K562 (cell line): ENCODE measurements around the gene STK24. TPM values are rescaled to one million over a fixed set of nuclear protein-coding genes. Genes with fewer than 3 reads are reported as not detected.

Source experiments
- CBFA2T2 ChIP-seq: fragments of 450-650 bp; conservative IDR thresholded peaks from 2 replicates; pipeline ENCODE4 v1.6.1; 2017; ENCODE audit warnings: mild to moderate bottlenecking
- ELF1 ChIP-seq: fragments of 200-800 bp; sonication (Bioruptor generic); IDR thresholded peaks from 2 replicates; pipeline ENCODE4 v1.6.1; 2016; ENCODE audit warnings: missing genetic modification characterization, missing compliant biosample characterization
- FOSL1 ChIP-seq: fragments of 200-800 bp; sonication (Bioruptor generic); conservative IDR thresholded peaks from 2 replicates; pipeline ENCODE4 v1.6.1; 2016; ENCODE audit warnings: missing genetic modification characterization, missing compliant biosample characterization
- FOXP1 ChIP-seq: sonication (generic); formaldehyde crosslinking; IDR thresholded peaks from 2 replicates; pipeline ENCODE4 v1.8.0; 2022; ENCODE audit warnings: mild to moderate bottlenecking, missing genetic modification reagents
- GABPB1 ChIP-seq: sonication (generic); formaldehyde crosslinking; IDR thresholded peaks from 2 replicates; pipeline ENCODE4 v1.8.0; 2022; ENCODE audit warnings: mild to moderate bottlenecking, missing genetic modification reagents
- HDAC3 ChIP-seq: fragments of 450-650 bp; IDR thresholded peaks from 2 replicates; pipeline ENCODE4 v1.6.1; 2018; ENCODE audit warnings: borderline replicate concordance, mild to moderate bottlenecking, moderate library complexity; ENCODE audit not compliant: partially characterized antibody
- MAZ ChIP-seq, 2 experiments: fragments of 450-650 bp in 1 of 2; sonication (generic) in 1 of 2; formaldehyde crosslinking; IDR thresholded peaks in 1 of 2; conservative IDR thresholded peaks in 1 of 2; 2 replicates each; pipeline versions ENCODE4 v1.4.0 to v1.5.0; 2020; ENCODE audit warnings: mild to moderate bottlenecking in 1 of 2, missing genetic modification reagents in 1 of 2
- MYNN ChIP-seq, 2 experiments: sonication (generic); formaldehyde crosslinking in 1 of 2; IDR thresholded peaks; 2 replicates each; pipeline versions ENCODE4 v1.5.0 to v1.6.1; 2016 to 2020; ENCODE audit warnings: antibody characterized with exemption in 1 of 2, missing genetic modification reagents in 1 of 2
- NCOA1 ChIP-seq: fragments of 450-650 bp; IDR thresholded peaks from 2 replicates; pipeline ENCODE4 v1.6.1; 2016; ENCODE audit warnings: low read depth
- NFE2 ChIP-seq: IDR thresholded peaks from 2 replicates; pipeline ENCODE4 v1.6.1; 2014; ENCODE audit warnings: antibody characterized with exemption, low read depth
- NONO ChIP-seq, 2 experiments: fragments of 200-400 bp in 1 of 2; fragments of 450-650 bp in 1 of 2; formaldehyde crosslinking in 1 of 2; IDR thresholded peaks; 2 replicates each; pipeline ENCODE4 v1.6.1; 2017; ENCODE audit warnings: low read depth in 2 of 2, mild to moderate bottlenecking in 2 of 2, moderate library complexity in 2 of 2, low read length in 1 of 2
- PHF21A ChIP-seq: fragments of 450-650 bp; IDR thresholded peaks from 2 replicates; pipeline ENCODE4 v1.6.1; 2017; ENCODE audit warnings: low read depth, borderline replicate concordance
- RFX1 ChIP-seq: fragments of 450-650 bp; IDR thresholded peaks from 2 replicates; pipeline ENCODE4 v1.6.1; 2016; ENCODE audit warnings: mild to moderate bottlenecking, moderate library complexity
- SMARCA5 ChIP-seq: fragments of 450-650 bp; IDR thresholded peaks from 2 replicates; pipeline ENCODE4 v1.6.1; 2016
- TSC22D4 ChIP-seq: fragments of 450-650 bp; IDR thresholded peaks from 2 replicates; pipeline ENCODE4 v1.6.1; 2016; ENCODE audit warnings: missing genetic modification characterization, missing biosample characterization, control low read depth
- XRCC4 ChIP-seq: IDR thresholded peaks from one replicate; pipeline ENCODE4 v1.6.1; 2011; ENCODE audit not compliant: insufficient read depth, insufficient read length; ENCODE audit errors: extremely low read depth
- ZC3H4 ChIP-seq: sonication (generic); formaldehyde crosslinking; IDR thresholded peaks from 2 replicates; pipeline ENCODE4 v1.9.0; 2021; ENCODE audit warnings: missing genetic modification reagents, borderline replicate concordance
- ZEB2 ChIP-seq: fragments of 450-650 bp; IDR thresholded peaks from 2 replicates; pipeline ENCODE4 v1.6.1; 2016
- ZNF699 ChIP-seq: fragments of 250-450 bp; sonication (Bioruptor Pico); IDR thresholded peaks from 2 replicates; pipeline ENCODE4 v1.8.0; 2021; ENCODE audit warnings: mild to moderate bottlenecking, moderate library complexity; ENCODE audit not compliant: insufficient replicate concordance
- polyA plus RNA-seq, 8 experiments: library from polyadenylated mRNA; depleted of rRNA in 4 of 8; stranded (reverse) in 5 of 8; unstranded in 3 of 8; fragments of >200 nt; fragmentation: Nextera tagmentation in 2 of 8; fragmentation: Illumina TruSeq in 1 of 8; extraction: Ambion mirVana in 2 of 8; extraction: Trizol in 1 of 8; gene quantifications; 2 replicates each; pipeline versions ENCODE4 v1.2.1 to v1.2.3, GENCODE V29; 2011 to 2014; ENCODE audit warnings: inconsistent platforms in 1 of 8, missing spikeins in 1 of 8
- total RNA-seq, 7 experiments: library from RNA; depleted of rRNA in 6 of 7; stranded (reverse); fragments of >200 nt in 6 of 7; fragmentation: Illumina TruSeq in 2 of 7; extraction: Trizol in 2 of 7; gene quantifications; 2 replicates each; pipeline versions ENCODE4 v1.2.1 to v1.2.3, GENCODE V29; 2011 to 2021; ENCODE audit warnings: low replicate concordance in 1 of 7
- TF ChIP-seq, protein P1 (sequence below): IDR thresholded peaks from 3 replicates; pipeline ENCODE4 v1.6.1; 2011; ENCODE audit warnings: borderline replicate concordance, mild to moderate bottlenecking; ENCODE audit not compliant: insufficient read length, insufficient read depth
- TF ChIP-seq, protein P2 (sequence below): fragments of 250-450 bp; sonication (Bioruptor Pico); IDR thresholded peaks from 2 replicates; pipeline ENCODE4 v1.4.0; 2020; ENCODE audit warnings: mild to moderate bottlenecking
- TF ChIP-seq, protein P3 (sequence below): sonication (generic); formaldehyde crosslinking; IDR thresholded peaks from 2 replicates; pipeline ENCODE4 v1.8.1; 2023; ENCODE audit warnings: mild to moderate bottlenecking, missing genetic modification reagents
- TF ChIP-seq, protein P4 (sequence below): fragments of 250-450 bp; sonication (Bioruptor Pico); IDR thresholded peaks from 2 replicates; pipeline ENCODE4 v1.8.0; 2021; ENCODE audit warnings: mild to moderate bottlenecking, moderate library complexity

Gene STK24
- total and polyA plus RNA-seq, 9 of the 15 experiments (the other 6 are each of a cell fraction or from before 2014, with no cell fraction given): 3.8 to 78.4 (median 28.2) TPM

DNA sequence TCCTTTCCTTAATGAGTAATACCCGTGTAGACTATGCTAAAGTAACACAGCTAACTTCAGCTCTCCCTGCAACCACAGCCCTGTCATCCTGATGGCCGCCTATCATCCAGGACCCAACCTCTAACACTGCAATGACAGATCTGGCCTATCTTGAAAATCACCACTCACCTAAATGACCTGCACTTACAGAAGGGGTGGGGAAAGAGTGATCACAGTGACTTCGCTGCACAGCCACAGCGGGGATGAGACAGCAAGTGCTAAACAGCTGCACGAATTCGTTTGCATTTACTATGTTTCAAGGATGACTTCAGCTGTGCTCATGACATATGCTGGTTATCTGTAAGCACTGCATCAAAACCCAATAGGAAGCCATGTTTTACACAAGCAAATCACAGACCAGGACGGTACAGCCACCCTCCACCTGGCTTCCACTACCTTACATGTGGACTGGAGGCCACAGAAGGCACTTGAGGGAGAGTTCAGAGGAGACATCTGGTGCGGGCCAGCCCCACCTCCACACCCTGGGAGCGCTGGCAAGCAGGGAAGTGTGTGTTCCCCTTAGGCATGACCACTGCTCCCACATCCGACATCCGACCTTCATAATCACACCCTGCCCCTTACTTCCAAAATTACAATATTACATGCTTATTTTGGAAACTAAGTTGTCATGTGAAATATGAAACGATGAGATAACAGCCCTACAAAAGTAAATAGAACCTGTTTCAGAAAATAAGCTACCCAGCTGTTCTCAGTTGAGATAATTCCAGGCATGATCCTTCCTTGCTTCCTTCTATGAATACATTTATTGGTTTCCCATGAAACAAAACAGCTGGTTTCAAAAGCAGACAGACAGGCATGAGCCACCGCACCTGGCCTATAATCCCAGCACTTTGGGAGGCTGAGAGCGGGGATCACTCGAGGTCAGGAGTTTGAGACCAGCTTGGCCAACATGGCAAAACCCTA lies 95.7 kb downstream of the STK24 start (continued):
- TF ChIP-seq, protein P1, sequence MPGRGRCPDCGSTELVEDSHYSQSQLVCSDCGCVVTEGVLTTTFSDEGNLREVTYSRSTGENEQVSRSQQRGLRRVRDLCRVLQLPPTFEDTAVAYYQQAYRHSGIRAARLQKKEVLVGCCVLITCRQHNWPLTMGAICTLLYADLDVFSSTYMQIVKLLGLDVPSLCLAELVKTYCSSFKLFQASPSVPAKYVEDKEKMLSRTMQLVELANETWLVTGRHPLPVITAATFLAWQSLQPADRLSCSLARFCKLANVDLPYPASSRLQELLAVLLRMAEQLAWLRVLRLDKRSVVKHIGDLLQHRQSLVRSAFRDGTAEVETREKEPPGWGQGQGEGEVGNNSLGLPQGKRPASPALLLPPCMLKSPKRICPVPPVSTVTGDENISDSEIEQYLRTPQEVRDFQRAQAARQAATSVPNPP: no peak
- TF ChIP-seq FOSL1 (tag) (peak; percentile 65), XRCC4 (no peak), MYNN (IDR thresholded peaks at IDR 0.05) (peak; percentile 66; the same call in 1 of the 2 replicates), MYNN (CRISPR knock-in tag; IDR thresholded peaks at IDR 0.05) (no peak), ZEB2 (peak; percentile 94), RFX1 (no peak), ZC3H4 (no peak), GABPB1 (CRISPR knock-in tag) (no peak), MAZ (CRISPR knock-in tag; conservative IDR thresholded peaks at IDR 0.05 in 1 of 2, IDR thresholded peaks at IDR 0.05 in 1 of 2) (no peak), SMARCA5 (no peak), NONO (IDR thresholded peaks at IDR 0.05; ENCODE audit: low read depth in 2 of 2, low read length in 1 of 2) (no peak), CBFA2T2 (peak; percentile 67), NFE2 (peak; percentile 88), ELF1 (tag) (no peak), TSC22D4 (no peak), HDAC3 (no peak), PHF21A (no peak), NCOA1 (no peak; the same call in 1 of the 2 replicates), ZNF699 (CRISPR knock-in tag) (no peak), FOXP1 (CRISPR knock-in tag) (no peak)
- TF ChIP-seq, protein P2, sequence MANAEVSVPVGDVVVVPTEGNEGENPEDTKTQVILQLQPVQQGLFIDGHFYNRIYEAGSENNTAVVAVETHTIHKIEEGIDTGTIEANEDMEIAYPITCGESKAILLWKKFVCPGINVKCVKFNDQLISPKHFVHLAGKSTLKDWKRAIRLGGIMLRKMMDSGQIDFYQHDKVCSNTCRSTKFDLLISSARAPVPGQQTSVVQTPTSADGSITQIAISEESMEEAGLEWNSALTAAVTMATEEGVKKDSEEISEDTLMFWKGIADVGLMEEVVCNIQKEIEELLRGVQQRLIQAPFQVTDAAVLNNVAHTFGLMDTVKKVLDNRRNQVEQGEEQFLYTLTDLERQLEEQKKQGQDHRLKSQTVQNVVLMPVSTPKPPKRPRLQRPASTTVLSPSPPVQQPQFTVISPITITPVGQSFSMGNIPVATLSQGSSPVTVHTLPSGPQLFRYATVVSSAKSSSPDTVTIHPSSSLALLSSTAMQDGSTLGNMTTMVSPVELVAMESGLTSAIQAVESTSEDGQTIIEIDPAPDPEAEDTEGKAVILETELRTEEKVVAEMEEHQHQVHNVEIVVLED (CRISPR knock-in tag): no peak
- TF ChIP-seq, protein P3, sequence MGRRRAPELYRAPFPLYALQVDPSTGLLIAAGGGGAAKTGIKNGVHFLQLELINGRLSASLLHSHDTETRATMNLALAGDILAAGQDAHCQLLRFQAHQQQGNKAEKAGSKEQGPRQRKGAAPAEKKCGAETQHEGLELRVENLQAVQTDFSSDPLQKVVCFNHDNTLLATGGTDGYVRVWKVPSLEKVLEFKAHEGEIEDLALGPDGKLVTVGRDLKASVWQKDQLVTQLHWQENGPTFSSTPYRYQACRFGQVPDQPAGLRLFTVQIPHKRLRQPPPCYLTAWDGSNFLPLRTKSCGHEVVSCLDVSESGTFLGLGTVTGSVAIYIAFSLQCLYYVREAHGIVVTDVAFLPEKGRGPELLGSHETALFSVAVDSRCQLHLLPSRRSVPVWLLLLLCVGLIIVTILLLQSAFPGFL (CRISPR knock-in tag): no peak
- TF ChIP-seq, protein P4, sequence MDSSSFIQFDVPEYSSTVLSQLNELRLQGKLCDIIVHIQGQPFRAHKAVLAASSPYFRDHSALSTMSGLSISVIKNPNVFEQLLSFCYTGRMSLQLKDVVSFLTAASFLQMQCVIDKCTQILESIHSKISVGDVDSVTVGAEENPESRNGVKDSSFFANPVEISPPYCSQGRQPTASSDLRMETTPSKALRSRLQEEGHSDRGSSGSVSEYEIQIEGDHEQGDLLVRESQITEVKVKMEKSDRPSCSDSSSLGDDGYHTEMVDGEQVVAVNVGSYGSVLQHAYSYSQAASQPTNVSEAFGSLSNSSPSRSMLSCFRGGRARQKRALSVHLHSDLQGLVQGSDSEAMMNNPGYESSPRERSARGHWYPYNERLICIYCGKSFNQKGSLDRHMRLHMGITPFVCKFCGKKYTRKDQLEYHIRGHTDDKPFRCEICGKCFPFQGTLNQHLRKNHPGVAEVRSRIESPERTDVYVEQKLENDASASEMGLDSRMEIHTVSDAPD (CRISPR knock-in tag): no peak
